ENCODE results near the gene KDSR.
A peak's percentile ranks its signal among the peaks of the same experiment; 100 is the strongest.

Gene KDSR

DNA sequence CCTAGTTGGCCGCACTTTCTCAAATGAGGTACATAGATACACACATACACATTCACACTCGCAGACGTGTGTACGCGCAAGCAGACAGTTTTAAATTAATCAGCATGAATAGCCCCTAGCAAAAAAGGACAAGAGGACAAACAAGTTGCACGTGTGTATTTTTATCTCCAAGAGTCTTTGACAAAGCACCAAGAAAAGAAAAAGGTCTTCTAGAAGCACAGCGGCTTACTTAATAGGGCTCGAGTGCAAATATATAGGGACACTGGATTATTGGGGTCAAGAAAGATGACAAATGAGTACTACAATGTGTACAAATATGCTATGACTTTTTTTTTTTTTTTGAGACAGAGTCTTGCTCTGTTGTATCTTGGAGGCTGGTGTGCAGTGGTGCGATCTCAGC is 45.7 kb downstream of the KDSR start:
- H2BK12ac ChIP-seq (ENCODE audit: low read length): no peak overlapping the region
- H3K27ac ChIP-seq (ENCODE audit: low read depth, low read length): no peak overlapping the region
- H3K18ac ChIP-seq (ENCODE audit: low read length): no peak overlapping the region
- H3K9me3 ChIP-seq (ENCODE audit: insufficient read depth, low read depth, low read length): peaks cover 4% of the 10 kb centered on the region
- H3K79me1 ChIP-seq (ENCODE audit: low read length): peaks cover 4% of the 10 kb centered on the region
- H3K4ac ChIP-seq (ENCODE audit: low read depth, low read length): no peak overlapping the region
- H3K4me1 ChIP-seq (ENCODE audit: control insufficient read depth in 1 of 2, insufficient read depth in 2 of 2, low read length in 2 of 2): peaks cover 10 to 15% of the 10 kb centered on the region in 2 experiments
- H2AFZ ChIP-seq (ENCODE audit: insufficient read depth, low read length, poor library complexity): no peak overlapping the region
- H4K91ac ChIP-seq (ENCODE audit: low read depth, low read length): no peak overlapping the region
- peak overlapping the region; percentile 90 for H3K4me2 ChIP-seq (ENCODE audit: low read length)
- no peak overlapping the region for H3K4me3 ChIP-seq (ENCODE audit: low read depth, low read length)
- H2AK5ac ChIP-seq (ENCODE audit: low read length): no peak overlapping the region
- peaks cover 13% of the 10 kb centered on the region for H3K27me3 ChIP-seq (ENCODE audit: insufficient read depth, low read length)
- no peak overlapping the region for H2BK5ac ChIP-seq (ENCODE audit: low read depth, low read length, poor library complexity)
- H4K8ac ChIP-seq (ENCODE audit: low read depth, low read length): no peak overlapping the region
- no CpG with 5 or more reads among the region's 9 CpGs for WGBS (ENCODE audit: extremely low coverage, insufficient coverage, insufficient read length)
- H3K9ac ChIP-seq (ENCODE audit: low read length): no peak overlapping the region
- no peaks in the 10 kb centered on the region for H3K79me2 ChIP-seq (ENCODE audit: control insufficient read depth, insufficient read depth, low read length, poor library complexity)
- no peak overlapping the region for H3K23ac ChIP-seq (ENCODE audit: low read length)
- no peak overlapping the region for H2BK120ac ChIP-seq (ENCODE audit: insufficient read depth, low read length, poor library complexity)
- DNase-seq: no peak
- H4K12ac ChIP-seq (ENCODE audit: low read depth, low read length): no peak overlapping the region
- H3K14ac ChIP-seq (ENCODE audit: low read length): no peak overlapping the region
- no peaks in the 10 kb centered on the region for H3K36me3 ChIP-seq (ENCODE audit: control insufficient read depth in 1 of 2, insufficient read depth in 2 of 2, low read length in 2 of 2)

DNA sequence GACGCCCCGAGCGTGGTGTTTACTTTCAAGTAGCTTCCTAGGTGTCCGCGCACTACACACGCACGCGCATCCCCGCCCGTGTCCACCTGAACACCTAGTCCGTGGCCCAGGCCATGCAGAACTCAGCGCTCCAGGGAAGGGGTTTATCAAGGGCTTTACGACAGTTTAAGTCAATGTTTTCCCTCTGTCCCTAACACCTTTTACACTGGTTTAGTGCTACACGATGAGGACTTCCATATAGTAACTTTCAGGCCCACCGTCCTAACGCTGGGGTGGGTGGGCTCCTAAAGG is 46.1 kb downstream of the KDSR start:
- Histone ChIP-seq H3K27me3 (ENCODE audit: insufficient read depth, low read length) (peaks cover 13% of the 10 kb centered on the region), H2BK5ac (ENCODE audit: low read depth, low read length, poor library complexity) (no peak overlapping the region), H2BK120ac (ENCODE audit: insufficient read depth, low read length, poor library complexity) (no peak overlapping the region), H4K91ac (ENCODE audit: low read depth, low read length) (peak overlapping the region; percentile 74), H2AK5ac (ENCODE audit: low read length) (no peak overlapping the region), H4K8ac (ENCODE audit: low read depth, low read length) (peak overlapping the region; percentile 41), H3K23ac (ENCODE audit: low read length) (no peak overlapping the region), H3K4me1 (ENCODE audit: control insufficient read depth in 1 of 2, insufficient read depth in 2 of 2, low read length in 2 of 2) (peaks cover 10 to 15% of the 10 kb centered on the region in 2 experiments), H2AFZ (ENCODE audit: insufficient read depth, low read length, poor library complexity) (no peak overlapping the region), H3K36me3 (ENCODE audit: control insufficient read depth in 1 of 2, insufficient read depth in 2 of 2, low read length in 2 of 2) (no peaks in the 10 kb centered on the region), H3K27ac (ENCODE audit: low read depth, low read length) (no peak overlapping the region), H3K4me3 (ENCODE audit: low read depth, low read length) (peak overlapping the region; percentile 74), H2BK12ac (ENCODE audit: low read length) (no peak overlapping the region), H3K18ac (ENCODE audit: low read length) (no peak overlapping the region), H3K14ac (ENCODE audit: low read length) (no peak overlapping the region), H3K9ac (ENCODE audit: low read length) (no peak overlapping the region), H4K12ac (ENCODE audit: low read depth, low read length) (no peak overlapping the region), H3K4ac (ENCODE audit: low read depth, low read length) (no peak overlapping the region), H3K4me2 (ENCODE audit: low read length) (peak overlapping the region; percentile 90), H3K9me3 (ENCODE audit: insufficient read depth, low read depth, low read length) (peaks cover 4% of the 10 kb centered on the region), H3K79me2 (ENCODE audit: control insufficient read depth, insufficient read depth, low read length, poor library complexity) (no peaks in the 10 kb centered on the region), H3K79me1 (ENCODE audit: low read length) (peaks cover 4% of the 10 kb centered on the region)
- no CpG with 5 or more reads among the region's 16 CpGs for WGBS (ENCODE audit: extremely low coverage, insufficient coverage, insufficient read length)
- peak; percentile 37 to 60 for DNase-seq

DNA sequence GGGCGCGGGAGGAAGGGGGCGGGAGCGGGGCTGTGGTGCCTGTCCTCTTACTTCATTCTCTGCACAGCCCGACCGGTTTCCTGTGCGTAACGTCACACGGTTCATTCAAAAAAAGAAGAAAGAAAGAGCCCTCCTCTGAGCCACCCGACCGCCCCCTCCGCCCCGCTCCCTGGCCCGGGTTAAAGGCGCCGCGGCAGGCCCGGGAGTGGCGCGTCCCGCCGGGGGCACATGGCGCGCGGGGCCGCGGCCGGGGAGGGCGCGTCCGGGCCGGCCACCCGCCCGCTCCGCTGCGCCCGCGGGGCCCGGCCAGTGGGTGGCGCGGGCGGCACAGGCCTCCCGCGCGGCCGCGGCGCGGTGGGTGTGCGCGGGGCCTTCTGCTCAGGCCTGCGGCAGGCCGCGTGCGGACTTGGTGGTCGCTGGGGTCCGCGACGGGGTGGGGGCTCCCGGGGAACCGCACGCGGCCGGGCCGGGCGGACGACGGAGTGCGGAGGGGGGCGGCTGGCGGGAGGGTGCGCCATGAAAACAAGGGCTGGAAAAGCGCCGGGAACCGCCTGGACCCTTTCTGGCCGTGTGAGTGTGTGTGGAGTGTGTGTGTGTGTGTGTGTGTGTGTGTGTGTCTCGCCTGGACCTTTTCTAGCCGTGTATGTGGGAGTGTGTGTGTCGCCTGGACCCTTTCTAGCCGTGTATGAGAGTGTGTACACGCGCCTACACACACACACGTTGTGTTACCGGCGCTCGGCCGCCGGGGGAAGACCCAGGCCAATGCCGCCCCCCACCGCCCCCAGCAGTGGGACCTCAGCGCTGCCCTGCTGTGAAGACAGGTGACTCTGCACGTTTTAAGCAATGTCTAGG is 46.7 kb downstream of the KDSR start:
- Histone ChIP-seq H4K12ac (ENCODE audit: low read depth, low read length) (peak overlapping the region; percentile 67), H3K14ac (ENCODE audit: low read length) (peak overlapping the region; percentile 86), H3K27me3 (ENCODE audit: insufficient read depth, low read length) (peaks cover 13% of the 10 kb centered on the region), H3K23ac (ENCODE audit: low read length) (no peak overlapping the region), H2BK12ac (ENCODE audit: low read length) (no peak overlapping the region), H3K36me3 (ENCODE audit: control insufficient read depth in 1 of 2, insufficient read depth in 2 of 2, low read length in 2 of 2) (no peaks in the 10 kb centered on the region), H3K9ac (ENCODE audit: low read length) (peak overlapping the region; percentile 55), H3K4me3 (ENCODE audit: low read depth, low read length) (peak overlapping the region; percentile 74), H2AFZ (ENCODE audit: insufficient read depth, low read length, poor library complexity) (peak overlapping the region; percentile 96), H3K9me3 (ENCODE audit: insufficient read depth, low read depth, low read length) (peaks cover 4% of the 10 kb centered on the region), H3K4me1 (ENCODE audit: control insufficient read depth in 1 of 2, insufficient read depth in 2 of 2, low read length in 2 of 2) (peaks cover 10 to 15% of the 10 kb centered on the region in 2 experiments), H4K8ac (ENCODE audit: low read depth, low read length) (peak overlapping the region; percentile 41), H3K27ac (ENCODE audit: low read depth, low read length) (peak overlapping the region; percentile 48), H2AK5ac (ENCODE audit: low read length) (no peak overlapping the region), H2BK120ac (ENCODE audit: insufficient read depth, low read length, poor library complexity) (no peak overlapping the region), H2BK5ac (ENCODE audit: low read depth, low read length, poor library complexity) (no peak overlapping the region), H3K79me1 (ENCODE audit: low read length) (peaks cover 4% of the 10 kb centered on the region), H3K4me2 (ENCODE audit: low read length) (peak overlapping the region; percentile 90), H3K18ac (ENCODE audit: low read length) (peak overlapping the region; percentile 83), H4K91ac (ENCODE audit: low read depth, low read length) (peak overlapping the region; percentile 74), H3K4ac (ENCODE audit: low read depth, low read length) (no peak overlapping the region), H3K79me2 (ENCODE audit: control insufficient read depth, insufficient read depth, low read length, poor library complexity) (no peaks in the 10 kb centered on the region)
- peak; percentile 64 to 80 for DNase-seq
- no CpG with 5 or more reads among the region's 92 CpGs for WGBS (ENCODE audit: extremely low coverage, insufficient coverage, insufficient read length)

DNA sequence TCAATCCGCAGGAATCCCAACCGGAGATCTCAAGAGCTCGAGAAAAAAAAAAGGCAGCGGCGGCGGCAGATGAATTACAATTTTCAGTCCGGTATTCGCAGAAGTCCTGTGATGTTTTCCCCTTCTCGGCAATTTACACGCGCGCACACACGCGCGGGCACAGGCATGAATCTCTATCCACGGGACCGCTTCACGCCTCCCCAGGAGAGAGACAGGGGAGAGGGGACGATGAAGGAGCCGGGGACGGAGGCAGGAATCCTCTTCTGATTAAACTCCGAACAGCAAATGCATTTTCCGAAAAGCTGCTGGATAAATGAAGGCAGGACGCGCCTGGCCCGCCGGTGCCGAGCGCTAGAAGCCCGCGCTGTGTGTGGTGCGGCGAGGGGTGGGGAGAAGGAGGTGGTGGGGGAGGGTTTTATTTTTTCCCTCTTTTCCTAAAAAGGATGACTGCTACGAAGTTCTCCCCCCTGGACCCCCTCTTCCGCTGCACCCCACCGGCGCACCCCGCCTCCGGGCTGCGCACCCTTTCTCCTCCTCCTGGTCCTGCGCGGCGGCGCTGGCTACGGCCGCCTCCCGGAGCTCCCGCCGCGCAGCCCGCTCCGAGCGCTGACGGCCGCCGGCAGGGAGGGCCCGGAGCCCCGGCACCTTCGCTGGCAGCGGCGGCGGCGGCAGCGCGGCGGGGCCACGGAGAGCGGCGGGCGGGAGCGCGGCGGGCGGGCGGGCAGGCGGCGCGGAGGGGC is 47.5 kb downstream of the KDSR start, which contains the start of gene BCL2:
Gene BCL2 (minus strand): TSS at position 387 of the 740 bp plus-strand sequence.
- H3K27me3 ChIP-seq (ENCODE audit: insufficient read depth, low read length): peaks cover 13% of the 10 kb centered on the region
- no CpG with 5 or more reads among the region's 78 CpGs for WGBS (ENCODE audit: extremely low coverage, insufficient coverage, insufficient read length)
- H3K9ac ChIP-seq (ENCODE audit: low read length): peak within 1 kb of the TSS; percentile 60
- peak within 1 kb of the TSS; percentile 67 for H4K12ac ChIP-seq (ENCODE audit: low read depth, low read length)
- no peak within 1 kb of the TSS for H3K4ac ChIP-seq (ENCODE audit: low read depth, low read length)
- peak within 1 kb of the TSS; percentile 57 for H2BK120ac ChIP-seq (ENCODE audit: insufficient read depth, low read length, poor library complexity)
- no peak within 1 kb of the TSS for H2AK5ac ChIP-seq (ENCODE audit: low read length)
- H3K9me3 ChIP-seq (ENCODE audit: insufficient read depth, low read depth, low read length): peaks cover 4% of the 10 kb centered on the region
- peak within 1 kb of the TSS; percentile 90 for H3K4me2 ChIP-seq (ENCODE audit: low read length)
- H2BK5ac ChIP-seq (ENCODE audit: low read depth, low read length, poor library complexity): no peak within 1 kb of the TSS
- peaks cover 4% of the 10 kb centered on the region for H3K79me1 ChIP-seq (ENCODE audit: low read length)
- peaks cover 10 to 15% of the 10 kb centered on the region in 2 experiments for H3K4me1 ChIP-seq (ENCODE audit: control insufficient read depth in 1 of 2, insufficient read depth in 2 of 2, low read length in 2 of 2)
- peak within 1 kb of the TSS; percentile 83 for H3K18ac ChIP-seq (ENCODE audit: low read length)
- peak within 1 kb of the TSS; percentile 41 for H4K8ac ChIP-seq (ENCODE audit: low read depth, low read length)
- no peaks in the 10 kb centered on the region for H3K36me3 ChIP-seq (ENCODE audit: control insufficient read depth in 1 of 2, insufficient read depth in 2 of 2, low read length in 2 of 2)
- no peak within 1 kb of the TSS for H3K23ac ChIP-seq (ENCODE audit: low read length)
- peak within 1 kb of the TSS; percentile 74 for H3K4me3 ChIP-seq (ENCODE audit: low read depth, low read length)
- H2AFZ ChIP-seq (ENCODE audit: insufficient read depth, low read length, poor library complexity): peak within 1 kb of the TSS; percentile 96
- DNase-seq: peak in 1 of 2 donors; percentile 52
- H3K79me2 ChIP-seq (ENCODE audit: control insufficient read depth, insufficient read depth, low read length, poor library complexity): no peaks in the 10 kb centered on the region
- H2BK12ac ChIP-seq (ENCODE audit: low read length): no peak within 1 kb of the TSS
- peak within 1 kb of the TSS; percentile 48 for H3K27ac ChIP-seq (ENCODE audit: low read depth, low read length)
- H4K91ac ChIP-seq (ENCODE audit: low read depth, low read length): peak within 1 kb of the TSS; percentile 74
- H3K14ac ChIP-seq (ENCODE audit: low read length): peak within 1 kb of the TSS; percentile 86

All from trophoblast cell (in vitro differentiated cells and primary cell).